Astrocyte of the cerebellum (primary cell): ENCODE data around the gene SLC5A2.
"Not testable (repeated sequence)": the region's sequence is repeated elsewhere in the genome, so short reads cannot be mapped to it uniquely, and the experiment has no call there.

Experiments used
- DNase-seq: peaks from one replicate; pipeline ENCODE4 v3.0.0-alpha.2; 2011; ENCODE audit warnings: low read depth
- H3K4me3 ChIP-seq: 2 replicates; pipeline ENCODE4 v1.5.1; 2011; ENCODE audit warnings: mild to moderate bottlenecking, low read depth, low read length, moderate library complexity
- in situ Hi-C: cut with HindIII; loops from 2 replicates; pipeline ENCODE4 v1.10.0; 2017; ENCODE audit warnings: low sequenced_read_pairs
- TF ChIP-seq, protein P1 (sequence below): IDR thresholded peaks from 2 replicates; pipeline ENCODE4 v1.5.1; 2012; ENCODE audit warnings: low read length, low read depth, moderate library complexity, mild to moderate bottlenecking; ENCODE audit errors: missing control alignments

Gene SLC5A2

GRCh38 chr16:31499928-31500327 lies 17.0 kb downstream of the SLC5A2 start:
- TF ChIP-seq, protein P1, sequence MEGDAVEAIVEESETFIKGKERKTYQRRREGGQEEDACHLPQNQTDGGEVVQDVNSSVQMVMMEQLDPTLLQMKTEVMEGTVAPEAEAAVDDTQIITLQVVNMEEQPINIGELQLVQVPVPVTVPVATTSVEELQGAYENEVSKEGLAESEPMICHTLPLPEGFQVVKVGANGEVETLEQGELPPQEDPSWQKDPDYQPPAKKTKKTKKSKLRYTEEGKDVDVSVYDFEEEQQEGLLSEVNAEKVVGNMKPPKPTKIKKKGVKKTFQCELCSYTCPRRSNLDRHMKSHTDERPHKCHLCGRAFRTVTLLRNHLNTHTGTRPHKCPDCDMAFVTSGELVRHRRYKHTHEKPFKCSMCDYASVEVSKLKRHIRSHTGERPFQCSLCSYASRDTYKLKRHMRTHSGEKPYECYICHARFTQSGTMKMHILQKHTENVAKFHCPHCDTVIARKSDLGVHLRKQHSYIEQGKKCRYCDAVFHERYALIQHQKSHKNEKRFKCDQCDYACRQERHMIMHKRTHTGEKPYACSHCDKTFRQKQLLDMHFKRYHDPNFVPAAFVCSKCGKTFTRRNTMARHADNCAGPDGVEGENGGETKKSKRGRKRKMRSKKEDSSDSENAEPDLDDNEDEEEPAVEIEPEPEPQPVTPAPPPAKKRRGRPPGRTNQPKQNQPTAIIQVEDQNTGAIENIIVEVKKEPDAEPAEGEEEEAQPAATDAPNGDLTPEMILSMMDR, result no peak
- in situ Hi-C loops, result no loop called here
- no peak for DNase-seq
- no peak overlapping the region for H3K4me3 ChIP-seq

GRCh38 chr16:31501226-31501965 lies 18.5 kb downstream of the SLC5A2 start:
- TF ChIP-seq, protein P1, result no peak
- no peak overlapping the region for H3K4me3 ChIP-seq
- DNase-seq, result no peak
- in situ Hi-C loops, result no loop called here

DNA sequence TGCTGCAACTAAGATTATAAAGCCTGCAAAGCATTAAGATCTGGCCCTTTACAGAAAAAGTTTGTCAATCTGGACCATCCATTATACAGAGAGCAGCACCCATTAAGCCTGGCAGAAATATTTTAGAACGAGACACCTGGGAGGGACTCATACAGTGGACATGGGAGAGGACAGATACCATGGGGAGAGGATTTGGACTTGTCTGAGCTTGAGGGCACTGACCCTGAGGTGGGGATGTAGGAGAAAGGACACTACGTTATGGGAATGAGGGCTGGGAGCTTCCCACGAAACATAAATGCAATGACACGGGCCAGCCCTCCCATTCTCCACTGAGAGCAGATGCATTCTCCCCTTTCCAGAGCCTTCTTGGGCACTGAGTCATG lies 19.0 kb downstream of the SLC5A2 start:
- TF ChIP-seq, protein P1, result no peak
- no peak for DNase-seq
- in situ Hi-C loops, result no loop called here
- no peak overlapping the region for H3K4me3 ChIP-seq

DNA sequence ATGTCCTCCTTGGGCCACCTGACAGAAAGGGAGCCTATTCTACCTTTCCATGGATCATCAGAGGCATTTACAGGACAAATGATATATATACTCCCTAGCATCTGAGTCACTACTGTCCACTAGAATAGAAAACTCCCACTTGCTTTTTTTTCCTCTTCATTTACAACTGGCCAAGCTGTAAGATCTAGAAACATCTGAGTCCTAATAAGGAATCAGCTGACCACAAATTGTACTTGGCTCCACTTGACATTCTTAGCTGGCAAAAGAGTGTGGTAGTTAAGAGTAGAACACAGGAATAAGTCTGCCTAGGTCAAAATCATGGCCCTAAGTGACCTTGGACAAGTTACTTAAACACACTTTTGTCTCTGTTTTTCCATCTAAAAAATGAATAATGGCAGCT lies 20.1 kb downstream of the SLC5A2 start:
- in situ Hi-C loops, result no loop called here
- no peak for DNase-seq
- TF ChIP-seq, protein P1, result no peak
- H3K4me3 ChIP-seq, result no peak overlapping the region

- DNase-seq, in situ Hi-C loops, H3K4me3 ChIP-seq: not testable (repeated sequence)
Observed at GRCh38 chr16:31503555-31503954, 20.6 kb downstream of the SLC5A2 start.

GRCh38 chr16:31504159-31504558 lies 21.2 kb downstream of the SLC5A2 start:
- no peak for DNase-seq
- TF ChIP-seq, protein P1, result no peak
- in situ Hi-C loops, result no loop called here
- no peak overlapping the region for H3K4me3 ChIP-seq

DNA sequence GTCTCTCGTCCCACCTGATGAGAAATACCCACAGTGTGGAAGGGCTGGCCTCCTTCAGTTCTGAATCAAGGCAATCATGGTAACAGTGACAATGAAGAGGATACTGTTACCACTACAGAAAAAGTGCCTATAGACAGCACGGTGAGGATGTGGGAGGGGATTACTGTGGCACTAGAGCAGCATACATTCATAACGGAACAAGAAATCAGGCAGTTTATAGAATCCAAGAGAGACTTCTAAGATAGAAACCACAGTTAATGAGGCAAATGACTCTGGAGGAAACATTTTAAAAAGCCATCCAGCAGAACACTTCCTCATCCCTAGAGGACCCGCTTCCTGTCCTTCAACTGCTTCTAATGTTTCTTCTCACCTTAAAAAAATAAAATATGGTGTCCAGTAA lies 22.6 kb downstream of the SLC5A2 start:
- TF ChIP-seq, protein P1, result no peak
- in situ Hi-C loops, result no loop called here
- H3K4me3 ChIP-seq, result no peak overlapping the region
- no peak for DNase-seq
